Activated T-cell treated with anti-CD3 and anti-CD28 coated beads for 24 hours (primary cell): Measurements from ENCODE around the gene HPN.
"Not testable (repeated sequence)": the region's sequence is repeated elsewhere in the genome, so short reads cannot be mapped to it uniquely, and the experiment has no call there.

Source experiments
- DNase-seq: peaks from one replicate; pipeline ENCODE4 v3.0.0-alpha.2; 2020; ENCODE audit warnings: low read depth

HPN gene

GRCh38 chr19:35027851-35028599 lies 13.5 kb upstream of the HPN start:
- no peak for DNase-seq

GRCh38 chr19:35028600-35028885 lies 13.0 kb upstream of the HPN start:
- DNase-seq = not testable (repeated sequence)

- DNase-seq = not testable (repeated sequence)
Measured at GRCh38 chr19:35029275-35029736, 12.2 kb upstream of the HPN start.

- DNase-seq = no peak
Measured at GRCh38 chr19:35029737-35030256, 11.7 kb upstream of the HPN start.

- peak; percentile 61 for DNase-seq
Measured at GRCh38 chr19:35030257-35031071, 11.1 kb upstream of the HPN start, which contains the start of gene SCN1B. Gene SCN1B (plus strand): TSS chr19:35030470. CDS start chr19:35030821, 351 bp downstream.

- DNase-seq = no peak
Measured at GRCh38 chr19:35031072-35031881, 10.2 kb upstream of the HPN start.

- no peak for DNase-seq
Measured at GRCh38 chr19:35032356-35032865, 9.1 kb upstream of the HPN start.

GRCh38 chr19:35033067-35034004 lies 8.2 kb upstream of the HPN start:
- no peak for DNase-seq

GRCh38 chr19:35034005-35034502 lies 7.5 kb upstream of the HPN start:
- DNase-seq = no peak

GRCh38 chr19:35034588-35035382 lies 6.7 kb upstream of the HPN start:
- no peak for DNase-seq

- no peak for DNase-seq
Measured at GRCh38 chr19:35037716-35038622, 3.6 kb upstream of the HPN start.

GRCh38 chr19:35038623-35039512 lies 2.7 kb upstream of the HPN start:
- no peak for DNase-seq

- no peak for DNase-seq
Measured at GRCh38 chr19:35039881-35040825, 1.4 kb upstream of the HPN start.

- no peak for DNase-seq
Measured at GRCh38 chr19:35040826-35041547, 534 bp upstream of the HPN start.

- no peak for DNase-seq
Measured at GRCh38 chr19:35042056-35042730, 672 bp downstream of the HPN start.
